Ishikawa (cell line): Measurements from ENCODE around the gene SPPL2A.

Experiments used
- CEBPB ChIP-seq: IDR thresholded peaks from 2 replicates; pipeline ENCODE4 v1.6.1; 2012
- CREB1 ChIP-seq: IDR thresholded peaks from 2 replicates; pipeline ENCODE4 v1.6.1; 2012; ENCODE audit warnings: low read depth
- EGR1 ChIP-seq: IDR thresholded peaks from 2 replicates; pipeline ENCODE4 v1.6.1; 2012
- EP300 ChIP-seq: IDR thresholded peaks from 2 replicates; pipeline ENCODE4 v1.6.1; 2012; ENCODE audit warnings: borderline replicate concordance
- FOXM1 ChIP-seq: IDR thresholded peaks from 2 replicates; pipeline ENCODE4 v1.6.1; 2012; ENCODE audit warnings: low read depth, borderline replicate concordance
- NFIC ChIP-seq: IDR thresholded peaks from 2 replicates; pipeline ENCODE4 v1.6.1; 2012
- RAD21 ChIP-seq: IDR thresholded peaks from 2 replicates; pipeline ENCODE4 v1.6.1; 2012; ENCODE audit warnings: low read depth
- TAF1 ChIP-seq: IDR thresholded peaks from 2 replicates; pipeline ENCODE4 v1.6.1; 2012; ENCODE audit warnings: low read depth, mild to moderate bottlenecking
- TCF12 ChIP-seq: IDR thresholded peaks from 2 replicates; pipeline ENCODE4 v1.6.1; 2012; ENCODE audit warnings: low read depth
- TEAD4 ChIP-seq: IDR thresholded peaks from 2 replicates; pipeline ENCODE4 v1.6.1; 2012
- YY1 ChIP-seq: IDR thresholded peaks from 2 replicates; pipeline ENCODE4 v1.6.1; 2012; ENCODE audit warnings: low read depth
- ZBTB7A ChIP-seq: IDR thresholded peaks from 2 replicates; pipeline ENCODE4 v1.6.1; 2012; ENCODE audit warnings: low read depth
- TF ChIP-seq, protein P1 (sequence below): IDR thresholded peaks from 2 replicates; pipeline ENCODE4 v1.6.1; 2012; ENCODE audit warnings: low read depth, mild to moderate bottlenecking
- TF ChIP-seq, protein P2 (sequence below): IDR thresholded peaks from 2 replicates; pipeline ENCODE4 v1.6.1; 2012
- TF ChIP-seq, protein P3 (sequence below): IDR thresholded peaks from 2 replicates; pipeline ENCODE4 v1.6.1; 2012

SPPL2A gene

DNA sequence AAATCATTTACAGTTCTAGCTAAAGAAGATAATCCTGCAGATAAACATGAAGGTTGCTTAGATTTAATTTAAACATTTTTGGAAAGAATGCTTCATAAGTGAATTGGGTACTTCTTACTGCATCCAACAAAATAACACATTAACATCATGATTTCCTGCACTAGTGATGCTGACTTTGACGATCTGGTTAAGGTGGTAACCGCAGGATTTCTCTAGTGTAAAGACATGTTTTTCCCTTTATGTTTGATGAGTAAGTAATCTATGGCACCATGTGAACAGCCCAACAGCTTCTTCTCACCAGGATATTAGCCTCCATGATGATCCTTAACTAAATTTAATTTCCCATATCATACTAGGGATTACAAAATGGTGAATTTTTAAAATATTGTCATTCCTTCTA is 14.1 kb downstream of the SPPL2A start:
- no peak for TF ChIP-seq TAF1
- TF ChIP-seq, protein P1, sequence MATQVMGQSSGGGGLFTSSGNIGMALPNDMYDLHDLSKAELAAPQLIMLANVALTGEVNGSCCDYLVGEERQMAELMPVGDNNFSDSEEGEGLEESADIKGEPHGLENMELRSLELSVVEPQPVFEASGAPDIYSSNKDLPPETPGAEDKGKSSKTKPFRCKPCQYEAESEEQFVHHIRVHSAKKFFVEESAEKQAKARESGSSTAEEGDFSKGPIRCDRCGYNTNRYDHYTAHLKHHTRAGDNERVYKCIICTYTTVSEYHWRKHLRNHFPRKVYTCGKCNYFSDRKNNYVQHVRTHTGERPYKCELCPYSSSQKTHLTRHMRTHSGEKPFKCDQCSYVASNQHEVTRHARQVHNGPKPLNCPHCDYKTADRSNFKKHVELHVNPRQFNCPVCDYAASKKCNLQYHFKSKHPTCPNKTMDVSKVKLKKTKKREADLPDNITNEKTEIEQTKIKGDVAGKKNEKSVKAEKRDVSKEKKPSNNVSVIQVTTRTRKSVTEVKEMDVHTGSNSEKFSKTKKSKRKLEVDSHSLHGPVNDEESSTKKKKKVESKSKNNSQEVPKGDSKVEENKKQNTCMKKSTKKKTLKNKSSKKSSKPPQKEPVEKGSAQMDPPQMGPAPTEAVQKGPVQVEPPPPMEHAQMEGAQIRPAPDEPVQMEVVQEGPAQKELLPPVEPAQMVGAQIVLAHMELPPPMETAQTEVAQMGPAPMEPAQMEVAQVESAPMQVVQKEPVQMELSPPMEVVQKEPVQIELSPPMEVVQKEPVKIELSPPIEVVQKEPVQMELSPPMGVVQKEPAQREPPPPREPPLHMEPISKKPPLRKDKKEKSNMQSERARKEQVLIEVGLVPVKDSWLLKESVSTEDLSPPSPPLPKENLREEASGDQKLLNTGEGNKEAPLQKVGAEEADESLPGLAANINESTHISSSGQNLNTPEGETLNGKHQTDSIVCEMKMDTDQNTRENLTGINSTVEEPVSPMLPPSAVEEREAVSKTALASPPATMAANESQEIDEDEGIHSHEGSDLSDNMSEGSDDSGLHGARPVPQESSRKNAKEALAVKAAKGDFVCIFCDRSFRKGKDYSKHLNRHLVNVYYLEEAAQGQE = no peak
- TF ChIP-seq CEBPB = no peak
- TF ChIP-seq TCF12 = no peak
- no peak for TF ChIP-seq NFIC
- TF ChIP-seq, protein P2, sequence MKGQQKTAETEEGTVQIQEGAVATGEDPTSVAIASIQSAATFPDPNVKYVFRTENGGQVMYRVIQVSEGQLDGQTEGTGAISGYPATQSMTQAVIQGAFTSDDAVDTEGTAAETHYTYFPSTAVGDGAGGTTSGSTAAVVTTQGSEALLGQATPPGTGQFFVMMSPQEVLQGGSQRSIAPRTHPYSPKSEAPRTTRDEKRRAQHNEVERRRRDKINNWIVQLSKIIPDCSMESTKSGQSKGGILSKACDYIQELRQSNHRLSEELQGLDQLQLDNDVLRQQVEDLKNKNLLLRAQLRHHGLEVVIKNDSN = no peak
- no peak for TF ChIP-seq TEAD4
- TF ChIP-seq FOXM1 = no peak
- no peak for TF ChIP-seq EP300
- no peak for TF ChIP-seq EGR1
- TF ChIP-seq, protein P3, sequence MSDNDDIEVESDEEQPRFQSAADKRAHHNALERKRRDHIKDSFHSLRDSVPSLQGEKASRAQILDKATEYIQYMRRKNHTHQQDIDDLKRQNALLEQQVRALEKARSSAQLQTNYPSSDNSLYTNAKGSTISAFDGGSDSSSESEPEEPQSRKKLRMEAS = no peak
- TF ChIP-seq CREB1 = no peak
- TF ChIP-seq RAD21 = no peak
- TF ChIP-seq YY1 = no peak
- no peak for TF ChIP-seq ZBTB7A

DNA sequence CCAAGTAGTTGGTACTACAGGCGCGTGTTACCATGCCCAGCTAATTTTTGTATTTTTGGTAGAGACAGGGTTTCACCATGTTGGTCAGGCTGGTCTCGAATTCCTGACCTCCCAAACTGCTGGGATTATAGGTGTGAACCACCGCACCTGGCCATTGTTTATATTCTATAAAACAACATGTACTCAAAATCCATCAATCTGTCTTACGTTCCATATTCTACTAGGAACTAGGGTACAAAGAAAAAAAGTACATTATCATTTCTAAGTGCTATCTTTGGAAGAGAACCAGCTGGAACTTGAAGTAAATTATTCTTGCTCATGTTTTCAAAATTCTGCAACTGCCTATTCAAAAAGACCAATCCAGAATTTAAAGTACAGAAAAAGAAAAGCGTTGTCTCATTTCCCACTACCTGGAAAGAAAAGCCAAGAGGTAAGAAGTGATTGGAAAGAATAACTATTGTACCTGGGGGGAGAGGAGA is 15.2 kb downstream of the SPPL2A start:
- TF ChIP-seq, protein P1 = no peak
- TF ChIP-seq ZBTB7A (no peak), RAD21 (no peak), EGR1 (no peak), CEBPB (no peak), CREB1 (no peak), NFIC (no peak), TCF12 (no peak), TAF1 (no peak), YY1 (no peak), FOXM1 (no peak), EP300 (no peak), TEAD4 (no peak)
- TF ChIP-seq, protein P2 = no peak
- TF ChIP-seq, protein P3 = no peak

DNA sequence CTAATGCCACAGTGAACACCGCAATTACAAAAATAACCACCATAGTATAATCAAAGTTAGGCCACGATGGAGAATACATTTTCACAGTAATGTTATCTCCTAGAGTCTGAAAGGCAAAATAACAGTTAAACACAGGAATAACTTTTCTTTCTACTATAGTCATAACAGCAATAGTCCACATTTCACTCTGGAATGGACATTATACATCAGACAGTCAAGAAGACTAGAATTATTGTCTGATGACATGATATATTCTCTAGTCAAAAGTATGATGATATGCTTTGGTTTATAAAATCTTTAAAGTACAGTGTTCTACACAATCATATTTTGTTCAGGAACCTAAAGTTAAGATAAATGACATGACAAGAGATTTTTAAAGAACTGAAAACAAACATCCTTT is 18.0 kb downstream of the SPPL2A start:
- TF ChIP-seq YY1 = no peak
- TF ChIP-seq TAF1 = no peak
- TF ChIP-seq NFIC = no peak
- no peak for TF ChIP-seq EGR1
- TF ChIP-seq TCF12 = no peak
- TF ChIP-seq RAD21 = no peak
- no peak for TF ChIP-seq CEBPB
- TF ChIP-seq CREB1 = no peak
- no peak for TF ChIP-seq ZBTB7A
- TF ChIP-seq, protein P3 = no peak
- TF ChIP-seq TEAD4 = no peak
- TF ChIP-seq, protein P2 = no peak
- TF ChIP-seq FOXM1 = no peak
- TF ChIP-seq, protein P1 = no peak
- no peak for TF ChIP-seq EP300

DNA sequence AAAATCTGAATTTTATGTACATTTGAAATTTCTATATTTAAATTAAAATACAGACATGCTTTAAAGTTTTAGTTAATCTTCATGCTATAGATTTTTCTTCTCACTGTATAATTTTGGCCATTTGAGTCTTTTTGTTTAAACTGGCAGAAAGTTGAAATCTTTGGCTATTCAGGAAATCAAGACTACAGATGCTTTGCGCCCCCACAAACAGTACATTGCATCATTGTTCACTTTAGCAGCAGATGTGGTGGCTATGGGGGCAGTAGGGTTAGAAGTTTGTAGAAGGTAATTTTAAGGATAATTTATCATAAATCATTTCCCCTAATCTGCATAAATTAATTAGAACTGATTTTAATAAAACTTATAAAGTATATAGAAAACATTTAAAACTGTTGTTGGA is 20.9 kb downstream of the SPPL2A start:
- TF ChIP-seq, protein P1 = no peak
- TF ChIP-seq TEAD4 = no peak
- TF ChIP-seq YY1 = no peak
- no peak for TF ChIP-seq NFIC
- TF ChIP-seq CEBPB = no peak
- no peak for TF ChIP-seq CREB1
- no peak for TF ChIP-seq FOXM1
- no peak for TF ChIP-seq ZBTB7A
- TF ChIP-seq TCF12 = no peak
- TF ChIP-seq EP300 = no peak
- no peak for TF ChIP-seq TAF1
- TF ChIP-seq, protein P3 = no peak
- TF ChIP-seq, protein P2 = no peak
